GM19239 (cell line): ENCODE measurements around the gene ADGRB3.
"Not testable (repeated sequence)": the region's sequence is repeated elsewhere in the genome, so short reads cannot be mapped to it uniquely, and the experiment has no call there.

Source experiments
- DNase-seq: peaks from one replicate; pipeline ENCODE4 v3.0.0; 2011; ENCODE audit warnings: low spot score; ENCODE audit not compliant: insufficient read length
- FAIRE-seq: peaks from 2 replicates; lab custom pipeline; 2011; peaks lifted over from hg19 to GRCh38; lab: Jason Lieb, UNC

Gene ADGRB3

DNA sequence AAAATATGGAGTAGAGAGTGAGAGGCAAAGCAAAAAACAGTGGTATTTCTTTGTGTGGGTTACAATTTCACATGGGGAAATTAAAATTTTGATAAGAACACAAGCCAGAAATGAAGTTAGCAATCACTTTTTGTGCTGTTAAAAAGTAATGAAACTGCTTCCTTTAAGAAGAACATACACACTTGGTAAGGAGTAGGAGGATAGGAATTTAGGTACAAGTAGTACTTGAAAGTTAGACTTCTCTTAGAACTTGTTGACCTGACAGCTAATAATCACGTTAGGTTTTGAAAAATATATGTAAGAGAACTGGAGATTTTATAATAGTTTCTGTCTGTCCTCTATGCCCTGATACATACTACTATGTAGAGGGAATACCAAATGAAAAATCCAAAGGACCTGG is 260.8 kb downstream of the ADGRB3 start:
- DNase-seq (no peak), FAIRE-seq (no peak)

DNA sequence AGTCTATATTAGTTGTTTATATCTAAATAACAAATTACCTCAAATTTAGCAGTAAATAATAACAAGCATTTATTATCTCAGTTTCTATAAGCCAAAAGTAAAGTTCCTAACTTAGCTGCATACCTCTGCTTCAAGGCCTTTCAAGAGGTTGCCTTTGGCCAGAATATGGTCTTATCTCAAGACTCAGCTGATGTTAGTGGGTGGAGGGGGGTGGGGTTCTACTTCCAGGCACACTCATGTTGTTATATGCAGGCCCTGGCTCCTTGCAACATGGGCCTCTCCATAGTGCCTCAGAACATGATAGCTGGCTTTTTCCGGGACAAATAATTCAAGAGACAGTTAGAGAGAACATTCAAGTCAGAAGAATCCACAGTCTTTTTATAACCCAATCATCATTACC is 266.0 kb downstream of the ADGRB3 start:
- FAIRE-seq = no peak
- no peak for DNase-seq

GRCh38 chr6:68911334-68911733 is 276.3 kb downstream of the ADGRB3 start:
- DNase-seq = no peak
- no peak for FAIRE-seq

DNA sequence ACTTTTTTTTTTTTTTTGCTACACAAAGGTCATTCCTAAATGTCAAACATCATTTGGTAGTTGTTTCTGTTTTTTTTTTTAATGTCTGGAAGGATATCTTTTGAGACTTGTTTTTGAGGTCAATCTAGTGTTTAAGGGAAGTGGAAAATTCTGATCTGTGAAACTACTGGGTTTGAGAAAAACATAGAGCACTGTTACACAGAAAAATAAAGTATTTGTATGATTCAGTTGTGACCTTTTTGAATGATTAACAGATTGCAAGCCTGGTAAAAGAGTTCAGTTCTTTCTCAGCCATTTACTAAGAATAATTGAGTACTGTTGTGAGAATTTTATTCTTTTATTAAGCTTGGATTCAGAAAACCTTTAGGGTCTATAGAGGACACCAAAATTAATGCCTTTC is 276.7 kb downstream of the ADGRB3 start:
- DNase-seq (no peak), FAIRE-seq (no peak)

DNA sequence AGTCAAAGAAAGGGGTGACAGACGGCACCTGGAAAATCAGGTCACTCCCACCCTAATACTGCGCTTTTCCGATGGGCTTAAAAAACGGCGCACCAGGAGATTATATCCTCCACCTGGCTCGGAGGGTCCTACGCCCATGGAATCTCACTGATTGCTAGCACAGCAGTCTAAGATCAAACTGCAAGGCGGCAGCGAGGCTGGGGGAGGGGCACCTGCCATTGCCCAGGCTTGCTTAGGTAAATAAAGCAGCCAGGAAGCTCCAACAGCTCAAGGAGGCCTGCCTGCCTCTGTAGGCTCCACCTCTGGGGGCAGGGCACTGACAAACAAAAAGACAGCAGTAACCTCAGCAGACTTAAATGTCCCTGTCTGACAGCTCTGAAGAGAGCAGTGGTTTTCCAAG is 277.7 kb downstream of the ADGRB3 start:
- DNase-seq, FAIRE-seq: not testable (repeated sequence)

GRCh38 chr6:68915586-68915985 is 280.5 kb downstream of the ADGRB3 start:
- DNase-seq (no peak), FAIRE-seq (no peak)

- no peak for DNase-seq
- FAIRE-seq = no peak
These were observed 284.5 kb downstream of the ADGRB3 start for GRCh38 chr6:68919537-68919936.

DNA sequence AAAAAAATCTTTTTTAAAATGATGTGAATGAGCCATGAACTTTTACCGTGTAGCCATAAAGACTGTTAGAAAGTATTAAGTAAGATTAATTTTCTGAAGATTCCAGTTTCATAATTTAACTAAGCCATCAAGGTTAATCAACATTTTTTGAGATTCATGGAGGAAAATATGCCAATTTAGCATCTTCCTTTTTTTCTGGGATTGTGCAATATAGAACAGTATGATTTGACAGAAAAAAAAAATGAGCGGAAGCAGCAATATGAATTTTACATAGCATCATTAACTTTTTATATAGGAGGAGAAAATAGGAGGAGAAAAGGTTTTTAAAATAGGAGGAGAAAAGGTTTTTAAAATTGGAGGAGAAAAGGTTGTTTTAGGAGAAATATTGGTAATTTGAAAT is 306.3 kb downstream of the ADGRB3 start:
- DNase-seq = no peak

DNA sequence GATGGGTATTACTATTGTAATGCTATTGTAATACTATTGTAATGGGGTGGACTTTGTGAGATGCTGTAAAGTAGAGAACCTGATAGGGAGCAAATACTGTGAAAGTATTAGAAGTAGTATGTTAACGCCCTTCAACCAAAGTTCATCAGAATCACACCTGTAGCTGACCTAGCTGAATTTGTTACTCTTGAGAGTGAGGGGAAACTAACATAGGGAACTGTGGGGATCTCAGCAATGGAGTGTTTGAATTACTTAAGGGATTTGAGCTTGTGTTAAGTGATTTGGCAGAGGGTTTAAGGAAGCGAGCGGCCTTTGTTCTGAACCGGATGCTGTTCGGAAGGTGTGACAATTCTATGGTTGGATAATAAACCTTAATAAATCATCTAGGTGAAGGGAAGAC is 312.6 kb downstream of the ADGRB3 start:
- FAIRE-seq = no peak

More for the DNA sequence above, 306.3 kb downstream of the ADGRB3 start:
- no peak for FAIRE-seq

GRCh38 chr6:68951270-68951669 is 316.2 kb downstream of the ADGRB3 start:
- FAIRE-seq (no peak), DNase-seq (no peak)

More for the DNA sequence above, 312.6 kb downstream of the ADGRB3 start:
- no peak for DNase-seq

GRCh38 chr6:68958327-68958726 is 323.2 kb downstream of the ADGRB3 start:
- FAIRE-seq (no peak), DNase-seq (no peak)

GRCh38 chr6:68967549-68968300 is 332.6 kb downstream of the ADGRB3 start:
- FAIRE-seq (peak; percentile 45), DNase-seq (peak; percentile 28)

GRCh38 chr6:68968301-68968649 is 333.2 kb downstream of the ADGRB3 start:
- FAIRE-seq (no peak), DNase-seq (no peak)

GRCh38 chr6:68973066-68973465 is 338.0 kb downstream of the ADGRB3 start:
- no peak for FAIRE-seq
- no peak for DNase-seq

DNA sequence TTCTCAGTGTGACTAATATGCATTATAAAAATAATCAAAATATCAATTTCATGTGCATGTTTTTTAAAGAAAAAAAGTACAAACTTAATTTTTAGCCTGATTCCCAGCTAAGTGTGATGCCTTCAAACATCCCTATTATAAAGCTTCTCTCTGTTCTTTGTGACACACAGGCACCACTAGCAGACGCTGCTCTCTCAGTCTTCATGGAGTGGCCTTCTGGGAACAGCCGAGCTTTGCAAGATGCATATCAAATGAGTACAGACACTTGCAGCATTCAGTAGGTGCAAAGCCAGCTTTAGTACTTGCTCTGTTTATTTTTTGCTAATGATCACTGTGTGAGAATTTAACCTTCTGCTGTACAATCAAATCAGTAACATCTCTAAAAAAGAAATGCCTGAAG is 340.0 kb downstream of the ADGRB3 start:
- FAIRE-seq (no peak), DNase-seq (no peak)

DNA sequence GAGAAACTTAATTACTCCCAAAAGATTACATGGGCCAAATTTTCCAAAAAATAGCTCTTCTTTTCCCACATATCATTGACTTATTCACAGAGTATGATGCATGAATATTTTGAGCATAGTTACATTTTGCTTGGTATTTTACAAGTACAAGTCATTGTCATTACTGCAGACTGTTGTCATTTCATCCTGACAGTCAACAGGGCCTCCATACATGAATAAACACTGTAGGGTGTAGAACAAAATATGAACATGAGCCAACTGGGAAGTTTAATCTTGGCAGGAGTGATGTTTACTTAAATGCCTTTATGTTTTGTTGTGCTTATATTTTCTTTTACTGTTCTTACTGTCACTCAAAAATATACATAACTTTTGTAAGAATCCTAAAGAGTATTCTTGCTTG is 340.7 kb downstream of the ADGRB3 start:
- FAIRE-seq (no peak), DNase-seq (no peak)

- DNase-seq = no peak
These were observed 341.2 kb downstream of the ADGRB3 start for GRCh38 chr6:68976260-68976659.

GRCh38 chr6:68978411-68978810 is 343.3 kb downstream of the ADGRB3 start:
- FAIRE-seq = no peak

More at GRCh38 chr6:68976260-68976659, 341.2 kb downstream of the ADGRB3 start:
- FAIRE-seq = no peak

DNA sequence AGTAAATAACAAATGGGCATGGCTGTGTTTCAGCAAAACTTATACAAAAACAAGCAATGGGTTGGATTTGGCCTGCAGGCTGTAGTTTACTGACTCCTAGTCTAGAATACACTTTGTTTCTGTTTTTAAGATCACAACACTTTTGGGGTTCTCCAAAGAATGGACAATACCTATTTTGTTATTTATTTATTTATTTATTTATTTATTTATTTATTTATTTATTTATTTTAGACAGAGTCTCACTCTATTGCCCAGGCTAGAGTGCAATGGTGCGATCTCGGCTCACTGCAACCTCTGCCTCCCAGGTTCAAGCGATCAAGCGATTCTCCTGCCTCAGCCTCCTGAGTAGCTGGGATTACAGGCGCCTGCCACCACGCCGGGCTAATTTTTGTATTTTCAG is 346.6 kb downstream of the ADGRB3 start:
- FAIRE-seq, DNase-seq: not testable (repeated sequence)

More at GRCh38 chr6:68978411-68978810, 343.3 kb downstream of the ADGRB3 start:
- no peak for DNase-seq

GRCh38 chr6:68988698-68989097 is 353.6 kb downstream of the ADGRB3 start:
- no peak for DNase-seq
- FAIRE-seq = no peak

GRCh38 chr6:68990317-68990716 is 355.2 kb downstream of the ADGRB3 start:
- FAIRE-seq (no peak), DNase-seq (no peak)

DNA sequence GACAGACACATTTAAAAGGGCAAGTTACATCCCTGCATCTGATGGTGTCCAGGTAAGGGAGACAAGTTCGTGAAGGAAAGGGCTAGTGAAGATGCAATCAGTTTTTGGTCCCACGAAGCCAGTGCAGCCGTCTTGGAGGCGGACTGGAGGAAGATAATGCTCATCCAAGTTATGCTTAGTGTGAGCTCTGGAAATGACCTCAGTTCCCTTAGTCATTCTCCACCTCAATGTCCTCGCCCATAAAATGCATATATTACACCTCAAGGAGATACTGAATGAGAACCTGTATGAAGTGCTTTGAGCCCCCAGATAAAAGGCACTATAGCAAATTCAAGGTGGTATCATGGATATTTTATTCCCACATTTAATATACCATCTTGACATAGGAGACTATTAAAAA is 358.8 kb downstream of the ADGRB3 start:
- no peak for FAIRE-seq

More for the DNA sequence above, 358.8 kb downstream of the ADGRB3 start:
- DNase-seq = no peak
